GM12878 (cell line): ENCODE results near the gene WFDC12. TPM values are rescaled to one million over a fixed set of nuclear protein-coding genes. Genes with fewer than 3 reads are reported as not detected.

ENCODE experiments used
- ATAC-seq: fragments of 200-7000 bp; cut with Tn5 transposase; 3 replicates; pipeline ENCODE4 v1.9.1; 2020; ENCODE audit warnings: mild to moderate bottlenecking, moderate library complexity
- BruUV-seq: library from RNA; stranded (reverse); fragments of 400-500 nt; replicated peaks from 2 replicates; lab custom pipeline; 2021; lab: Mats Ljungman, UMichigan
- CTCF ChIA-PET: fragments of 300-600 bp; sonication (Branson Sonifier 250); formaldehyde crosslinking; extraction: SDS; loops from one replicate; lab custom pipeline; 2021; ENCODE audit warnings: inconsistent platforms; lab: Yijun Ruan, JAX
- POLR2A ChIA-PET: fragments of 350-600 bp; formaldehyde crosslinking; extraction: SDS; loops from one replicate; lab custom pipeline; 2021; ENCODE audit warnings: inconsistent platforms; lab: Charles Lee
- RAD21 ChIA-PET: fragments of 300-600 bp; sonication (Branson Sonifier 250); formaldehyde crosslinking; loops from one replicate; lab custom pipeline; 2023; ENCODE audit warnings: antibody characterized with exemption; ENCODE audit not compliant: unreplicated experiment; lab: Charles Lee
- SMC1A ChIA-PET: fragments of 300-600 bp; sonication (Branson Sonifier 250); formaldehyde crosslinking; loops from one replicate; lab custom pipeline; 2023; ENCODE audit not compliant: unreplicated experiment, uncharacterized antibody; lab: Charles Lee
- DNase-seq: peaks from one replicate; pipeline ENCODE4 v3.0.0-alpha.2; 2011; ENCODE audit warnings: low read depth, low spot score
- FAIRE-seq: peaks from 3 replicates; lab custom pipeline; 2011; peaks lifted over from hg19 to GRCh38; lab: Jason Lieb, UNC
- H2AFZ ChIP-seq: 2 replicates; pipeline ENCODE4 v1.6.0; 2011; ENCODE audit warnings: low read depth, low read length, control low read depth; ENCODE audit not compliant: control insufficient read depth
- H3K27ac ChIP-seq: 2 replicates; pipeline ENCODE4 v1.5.1; 2011; ENCODE audit warnings: control low read depth; ENCODE audit not compliant: control insufficient read depth, insufficient read depth
- H3K27me3 ChIP-seq, 2 experiments: replicated peaks in 1 of 2; 2 replicates each; pipeline versions ENCODE4 v1.6.0 to v1.6.1; 2011; ENCODE audit warnings: low read length in 1 of 2; ENCODE audit not compliant: control insufficient read depth in 2 of 2, insufficient read depth in 2 of 2
- H3K36me3 ChIP-seq, 2 experiments: 2 replicates each; pipeline ENCODE4 v1.5.1; 2011; ENCODE audit warnings: low read length in 1 of 2; ENCODE audit not compliant: control insufficient read depth in 2 of 2, insufficient read depth in 2 of 2
- H3K4me1 ChIP-seq: 2 replicates; pipeline ENCODE4 v1.6.1; 2011; ENCODE audit warnings: mild to moderate bottlenecking, low read length, moderate library complexity, mixed read lengths; ENCODE audit not compliant: control insufficient read depth, insufficient read depth
- H3K4me2 ChIP-seq: 2 replicates; pipeline ENCODE4 v1.6.0; 2011; ENCODE audit warnings: control low read depth; ENCODE audit not compliant: control insufficient read depth, insufficient read depth
- H3K4me3 ChIP-seq: fragments of 200-600 bp; sonication (generic); 2 replicates; pipeline ENCODE4 v1.5.1; 2016
- H3K79me2 ChIP-seq: 2 replicates; pipeline ENCODE4 v1.6.0; 2011; ENCODE audit warnings: low read length; ENCODE audit not compliant: control insufficient read depth, insufficient read depth
- H3K9ac ChIP-seq: 2 replicates; pipeline ENCODE4 v1.8.0; 2011; ENCODE audit warnings: low read length, control low read depth, mixed read lengths; ENCODE audit not compliant: control insufficient read depth, insufficient read depth
- H3K9me3 ChIP-seq: replicated peaks from 3 replicates; pipeline ENCODE4 v1.5.1; 2011; ENCODE audit warnings: mild to moderate bottlenecking, low read length; ENCODE audit not compliant: control insufficient read depth, insufficient read depth
- H4K20me1 ChIP-seq: 2 replicates; pipeline ENCODE4 v1.6.0; 2011; ENCODE audit not compliant: control insufficient read depth, insufficient read depth
- EZH2 ChIP-seq: IDR thresholded peaks from 2 replicates; pipeline ENCODE4 v1.6.1; 2012; ENCODE audit warnings: low read depth, mild to moderate bottlenecking, control low read depth, inconsistent platforms, low read length, borderline replicate concordance; ENCODE audit not compliant: control insufficient read depth
- HDAC2 ChIP-seq: fragments of 200-600 bp; sonication (generic); IDR thresholded peaks from 2 replicates; pipeline ENCODE4 v1.6.1; 2017
- HDAC6 ChIP-seq: fragments of 200-600 bp; sonication (generic); IDR thresholded peaks from one replicate; pipeline ENCODE4 v1.8.0; 2017; ENCODE audit warnings: antibody characterized with exemption; ENCODE audit not compliant: unreplicated experiment
- JUND ChIP-seq: IDR thresholded peaks from 2 replicates; pipeline ENCODE4 v1.6.1; 2012; ENCODE audit warnings: low read depth, mild to moderate bottlenecking, low read length, improper control_type of control experiment, moderate library complexity
- MXI1 ChIP-seq: fragments of 150-350 bp; IDR thresholded peaks from 2 replicates; pipeline ENCODE4 v1.6.1; 2011; ENCODE audit warnings: low read depth, mild to moderate bottlenecking, inconsistent platforms, low read length, improper control_type of control experiment
- NFYA ChIP-seq: IDR thresholded peaks from 2 replicates; pipeline ENCODE4 v1.6.1; 2011; ENCODE audit warnings: low read depth, mild to moderate bottlenecking, low read length, improper control_type of control experiment, borderline replicate concordance
- NFYB ChIP-seq: IDR thresholded peaks from 2 replicates; pipeline ENCODE4 v1.6.1; 2011; ENCODE audit warnings: low read depth, mild to moderate bottlenecking, low read length, improper control_type of control experiment, moderate library complexity; ENCODE audit not compliant: insufficient read depth
- POLR2AphosphoS5 ChIP-seq: IDR thresholded peaks from 2 replicates; pipeline ENCODE4 v1.6.1; 2011; ENCODE audit warnings: mild to moderate bottlenecking, low read length, inconsistent platforms
- RFX5 ChIP-seq: IDR thresholded peaks from 2 replicates; pipeline ENCODE4 v1.6.1; 2011; ENCODE audit warnings: low read depth, low read length, improper control_type of control experiment
- USF2 ChIP-seq: IDR thresholded peaks from 2 replicates; pipeline ENCODE4 v1.6.1; 2011; ENCODE audit warnings: low read depth, low read length, improper control_type of control experiment, borderline replicate concordance
- ZNF687 ChIP-seq: fragments of 450-650 bp; IDR thresholded peaks from 2 replicates; pipeline ENCODE4 v1.6.1; 2017; ENCODE audit warnings: mild to moderate bottlenecking, moderate library complexity
- WGBS: methylation state at CpG from one replicate; pipeline ENCODE4 v1.1.6; 2016; ENCODE audit warnings: low lambda C conversion rate; ENCODE audit not compliant: insufficient replicate concordance, insufficient coverage; ENCODE audit errors: missing lambda C conversion rate; 5-methylcytosine and 5-hydroxymethylcytosine counted together
- in situ Hi-C: fragments of 300-500 bp; cut with MboI; formaldehyde crosslinking; loops from 9 replicates; pipeline ENCODE4 v1.14.3; 2018; ENCODE audit warnings: mixed read lengths
- intact Hi-C: fragments of 100-400 bp; cut with micrococcal nuclease; formaldehyde crosslinking; loops from one replicate; pipeline ENCODE4 v1.14.2; 2022; ENCODE audit not compliant: unreplicated experiment
- polyA plus RNA-seq, 11 experiments: library from polyadenylated mRNA; depleted of rRNA in 4 of 11; unstranded in 6 of 11; stranded (reverse) in 5 of 11; fragments of >200 nt; fragmentation: Nextera tagmentation in 4 of 11; fragmentation: Illumina TruSeq in 1 of 11; extraction: Ambion mirVana in 4 of 11; extraction: Trizol in 1 of 11; gene quantifications; 1 replicate in 1 of 11; 2 replicates in 10 of 11; pipeline versions ENCODE4 v1.2.1 to v1.2.3, GENCODE V29; 2011 to 2016; ENCODE audit warnings: inconsistent platforms in 2 of 11, missing spikeins in 2 of 11, low read depth in 1 of 11
- total RNA-seq, 4 experiments: library from RNA; depleted of rRNA in 3 of 4; stranded (reverse); fragments of >200 nt in 3 of 4; fragmentation: Illumina TruSeq in 1 of 4; extraction: Trizol in 1 of 4; gene quantifications; 2 replicates each; pipeline versions ENCODE4 v1.2.1 to v1.2.3, GENCODE V29; 2013 to 2021
- TF ChIP-seq, protein P1 (sequence below): IDR thresholded peaks from 2 replicates; pipeline ENCODE4 v1.6.1; 2012; ENCODE audit warnings: low read length, inconsistent platforms
- TF ChIP-seq, protein P2 (sequence below): IDR thresholded peaks from 2 replicates; pipeline ENCODE4 v1.6.1; 2012; ENCODE audit warnings: low read depth, low read length, improper control_type of control experiment
- TF ChIP-seq, protein P3 (sequence below): fragments of 450-650 bp; IDR thresholded peaks from 2 replicates; pipeline ENCODE4 v1.6.1; 2018; ENCODE audit warnings: borderline replicate concordance, mild to moderate bottlenecking; ENCODE audit not compliant: partially characterized antibody

WFDC12 gene
- total and polyA plus RNA-seq, 10 of the 15 experiments (the other 5 are each of a cell fraction or from before 2014, with no cell fraction given), result not detected

DNA sequence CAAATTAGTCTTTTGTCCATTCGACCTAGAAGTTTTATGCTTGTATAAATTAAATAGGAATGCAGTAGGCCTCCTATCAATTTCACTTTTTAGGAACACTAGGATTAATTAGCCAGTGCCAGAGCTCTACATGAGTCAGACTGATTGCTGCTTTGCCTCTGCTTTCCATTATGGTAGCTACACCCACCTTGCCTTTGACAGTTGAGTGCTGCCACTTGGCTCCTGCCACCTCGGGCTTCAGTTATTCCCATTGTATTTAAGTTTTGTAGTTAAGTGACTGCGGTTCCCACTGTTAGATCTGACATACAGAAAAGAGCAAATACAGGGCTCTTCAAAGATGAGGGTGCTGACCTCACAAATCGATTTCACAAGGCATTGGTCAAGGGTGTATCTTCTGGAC is 16.6 kb upstream of the WFDC12 start:
- in situ Hi-C loops, result no loop called here
- CTCF ChIA-PET, result interaction anchor here (1.2 to 3.3 kb wide), 2 partner anchors 28 to 96 kb away, joined by 3 to 9 read pairs; no protein-coding TSS in a partner anchor
- TF ChIP-seq RFX5 (no peak), ZNF687 (no peak), JUND (no peak), NFYB (no peak), NFYA (no peak), MXI1 (no peak), POLR2AphosphoS5 (no peak), EZH2 (no peak), USF2 (no peak), HDAC2 (no peak), HDAC6 (no peak)
- TF ChIP-seq, protein P1, sequence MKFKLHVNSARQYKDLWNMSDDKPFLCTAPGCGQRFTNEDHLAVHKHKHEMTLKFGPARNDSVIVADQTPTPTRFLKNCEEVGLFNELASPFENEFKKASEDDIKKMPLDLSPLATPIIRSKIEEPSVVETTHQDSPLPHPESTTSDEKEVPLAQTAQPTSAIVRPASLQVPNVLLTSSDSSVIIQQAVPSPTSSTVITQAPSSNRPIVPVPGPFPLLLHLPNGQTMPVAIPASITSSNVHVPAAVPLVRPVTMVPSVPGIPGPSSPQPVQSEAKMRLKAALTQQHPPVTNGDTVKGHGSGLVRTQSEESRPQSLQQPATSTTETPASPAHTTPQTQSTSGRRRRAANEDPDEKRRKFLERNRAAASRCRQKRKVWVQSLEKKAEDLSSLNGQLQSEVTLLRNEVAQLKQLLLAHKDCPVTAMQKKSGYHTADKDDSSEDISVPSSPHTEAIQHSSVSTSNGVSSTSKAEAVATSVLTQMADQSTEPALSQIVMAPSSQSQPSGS, result no peak
- TF ChIP-seq, protein P2, sequence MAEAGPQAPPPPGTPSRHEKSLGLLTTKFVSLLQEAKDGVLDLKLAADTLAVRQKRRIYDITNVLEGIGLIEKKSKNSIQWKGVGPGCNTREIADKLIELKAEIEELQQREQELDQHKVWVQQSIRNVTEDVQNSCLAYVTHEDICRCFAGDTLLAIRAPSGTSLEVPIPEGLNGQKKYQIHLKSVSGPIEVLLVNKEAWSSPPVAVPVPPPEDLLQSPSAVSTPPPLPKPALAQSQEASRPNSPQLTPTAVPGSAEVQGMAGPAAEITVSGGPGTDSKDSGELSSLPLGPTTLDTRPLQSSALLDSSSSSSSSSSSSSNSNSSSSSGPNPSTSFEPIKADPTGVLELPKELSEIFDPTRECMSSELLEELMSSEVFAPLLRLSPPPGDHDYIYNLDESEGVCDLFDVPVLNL, result no peak
- TF ChIP-seq, protein P3, sequence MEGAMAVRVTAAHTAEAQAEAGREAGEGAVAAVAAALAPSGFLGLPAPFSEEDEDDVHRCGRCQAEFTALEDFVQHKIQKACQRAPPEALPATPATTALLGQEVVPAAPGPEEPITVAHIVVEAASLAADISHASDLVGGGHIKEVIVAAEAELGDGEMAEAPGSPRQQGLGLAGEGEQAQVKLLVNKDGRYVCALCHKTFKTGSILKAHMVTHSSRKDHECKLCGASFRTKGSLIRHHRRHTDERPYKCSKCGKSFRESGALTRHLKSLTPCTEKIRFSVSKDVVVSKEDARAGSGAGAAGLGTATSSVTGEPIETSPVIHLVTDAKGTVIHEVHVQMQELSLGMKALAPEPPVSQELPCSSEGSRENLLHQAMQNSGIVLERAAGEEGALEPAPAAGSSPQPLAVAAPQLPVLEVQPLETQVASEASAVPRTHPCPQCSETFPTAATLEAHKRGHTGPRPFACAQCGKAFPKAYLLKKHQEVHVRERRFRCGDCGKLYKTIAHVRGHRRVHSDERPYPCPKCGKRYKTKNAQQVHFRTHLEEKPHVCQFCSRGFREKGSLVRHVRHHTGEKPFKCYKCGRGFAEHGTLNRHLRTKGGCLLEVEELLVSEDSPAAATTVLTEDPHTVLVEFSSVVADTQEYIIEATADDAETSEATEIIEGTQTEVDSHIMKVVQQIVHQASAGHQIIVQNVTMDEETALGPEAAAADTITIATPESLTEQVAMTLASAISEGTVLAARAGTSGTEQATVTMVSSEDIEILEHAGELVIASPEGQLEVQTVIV, result no peak

More for the DNA sequence above, 16.6 kb upstream of the WFDC12 start:
- Histone ChIP-seq H3K4me2 (no peak overlapping the region), H2AFZ (no peak overlapping the region), H3K9me3 (no peaks in the 10 kb centered on the region; the same call in 2 of the 3 replicates), H3K4me1 (no peaks in the 10 kb centered on the region), H4K20me1 (no peaks in the 10 kb centered on the region), H3K27me3 (peaks cover 1 to 5% of the 10 kb centered on the region in 2 experiments; a peak in 3 of 4 replicates), H3K27ac (no peak overlapping the region), H3K36me3 (no peaks in the 10 kb centered on the region), H3K79me2 (no peaks in the 10 kb centered on the region), H3K9ac (no peak overlapping the region), H3K4me3 (no peak overlapping the region)
- RAD21 ChIA-PET, result interaction anchor here (1.1 kb wide), 1 partner anchor 154 kb away, joined by 3 read pairs; no protein-coding TSS in a partner anchor
- FAIRE-seq (no peak), ATAC-seq (no peak), DNase-seq (no peak)
- SMC1A ChIA-PET, result no interaction called here
- POLR2A ChIA-PET, result no interaction called here
- intact Hi-C loops, result no loop called here
- 1% methylated on average over 4 of the region's 4 CpGs for WGBS
- no TSS peak for BruUV-seq
